Measurements from ENCODE around the gene PSORS1C1. TPM values are rescaled to one million over a fixed set of nuclear protein-coding genes. Genes with fewer than 3 reads are reported as not detected.

Gene PSORS1C1
- total RNA-seq, 2 experiments from 2014 or later = not detected

DNA sequence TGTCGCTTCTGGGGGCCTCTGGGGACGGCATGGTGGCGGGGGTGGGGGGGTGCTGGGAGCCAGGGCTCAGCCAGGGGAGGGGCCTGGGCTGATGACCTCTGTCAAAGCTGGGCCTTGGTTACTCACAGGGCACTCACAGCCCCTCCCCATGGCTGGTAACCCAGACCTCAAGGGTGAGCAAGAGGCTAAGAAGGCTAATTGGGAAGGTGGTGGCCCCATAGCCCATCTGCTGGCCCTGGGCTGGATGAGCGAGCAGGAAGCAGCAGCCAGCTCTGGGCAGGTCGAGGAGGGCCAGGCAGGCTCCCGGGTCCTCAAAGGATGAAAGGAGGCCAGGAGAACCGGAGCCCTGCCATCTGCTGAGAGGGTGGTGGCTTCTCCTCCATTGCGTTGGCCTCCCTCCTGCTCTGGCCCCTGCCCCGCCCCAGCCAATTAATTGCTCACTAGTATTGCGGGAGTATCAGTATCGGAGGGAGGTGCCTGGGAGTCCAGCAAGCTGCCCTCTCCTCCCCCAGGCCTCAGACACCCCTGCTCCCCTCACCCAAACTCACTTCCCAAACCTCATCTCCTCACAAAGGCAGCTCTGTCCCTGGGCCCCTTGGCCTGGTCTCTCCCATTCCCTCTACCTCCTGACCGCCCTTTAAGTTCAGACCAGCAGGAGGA lies 6.7 kb downstream of the PSORS1C1 start:
- TF ChIP-seq EZH2phosphoT487 (IDR thresholded peaks at IDR 0.05; ENCODE audit: borderline replicate concordance, low read depth, low read length) = no peak
- TF ChIP-seq CTCF (conservative IDR thresholded peaks at IDR 0.05; ENCODE audit: low read length) = no peak
- no peak overlapping the region for H3K27ac ChIP-seq (ENCODE audit: low read depth, low read length, poor library complexity, severe bottlenecking)
- H2AFZ ChIP-seq (ENCODE audit: low read length) = no peak overlapping the region
- no peak overlapping the region for H3K4me2 ChIP-seq (ENCODE audit: low read length)
- H3K36me3 ChIP-seq (ENCODE audit: insufficient read depth, low read length) = no peaks in the 10 kb centered on the region
- H4K20me1 ChIP-seq (ENCODE audit: insufficient read depth, low read length) = no peaks in the 10 kb centered on the region
- no peak for DNase-seq (ENCODE audit: low spot score)
- ChIA-PET CTCF (ENCODE audit: unreplicated experiment) (no interaction called here), POLR2A (no interaction called here)
- no peaks in the 10 kb centered on the region for H3K9me3 ChIP-seq (ENCODE audit: low read length)
- no peaks in the 10 kb centered on the region for H3K79me2 ChIP-seq (ENCODE audit: insufficient read depth, low read depth, low read length)
- H3K9me2 ChIP-seq (ENCODE audit: insufficient read depth, low read length) = no peaks in the 10 kb centered on the region
- no TSS peak for BruUV-seq (replicated peaks)
- intact Hi-C loops (cut with micrococcal nuclease; ENCODE audit: unreplicated experiment) = no loop called here
- H3K4me1 ChIP-seq (ENCODE audit: insufficient read depth, low read length, poor library complexity, severe bottlenecking) = no peaks in the 10 kb centered on the region
- no peak overlapping the region for H3K4me3 ChIP-seq (ENCODE audit: low read depth, low read length, poor library complexity, severe bottlenecking)

DNA sequence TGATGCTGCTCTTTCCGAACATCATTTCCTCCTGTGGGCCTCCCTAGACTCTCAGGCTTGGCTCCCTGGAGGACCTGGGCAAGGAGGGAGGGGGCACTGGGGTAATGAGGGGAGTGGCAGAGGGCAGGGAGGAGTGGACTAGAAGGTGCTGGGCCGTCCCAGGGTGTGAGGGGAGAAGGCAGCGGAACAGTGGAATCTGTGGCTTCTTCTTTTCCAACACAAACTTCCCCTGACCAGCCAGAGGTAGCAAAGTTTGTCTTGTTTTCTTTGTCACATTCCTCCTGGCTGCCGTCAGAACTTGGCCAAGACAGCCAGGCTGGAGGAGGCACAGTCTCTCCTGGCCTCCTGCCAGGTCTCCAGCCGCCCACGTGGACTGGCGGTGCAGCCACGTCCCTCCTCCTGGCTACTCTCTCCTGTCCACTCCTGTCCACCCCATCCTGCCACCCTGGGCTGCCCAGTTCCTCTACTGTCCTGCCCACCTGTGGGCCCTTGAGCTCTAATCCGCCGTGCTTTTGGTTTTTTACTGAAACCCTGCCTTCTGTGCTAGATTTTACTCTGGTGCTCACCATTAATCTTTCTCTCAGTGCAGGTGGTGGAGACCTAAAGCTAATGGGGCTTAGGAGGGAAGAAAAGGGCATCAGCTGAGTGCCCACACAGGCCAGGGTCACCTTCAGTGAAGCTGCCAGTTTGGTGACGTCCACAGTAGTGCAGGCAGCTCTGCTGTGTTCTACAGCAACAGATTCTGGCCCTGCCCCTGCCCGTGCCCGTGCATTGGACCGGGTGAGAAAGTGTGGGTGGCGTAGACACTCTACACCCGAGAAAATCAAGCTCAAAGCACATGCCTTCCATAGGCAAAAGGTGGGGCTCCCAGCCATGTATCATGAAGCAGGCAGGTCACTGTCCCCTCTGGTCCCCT lies 8.4 kb downstream of the PSORS1C1 start:
- no peaks in the 10 kb centered on the region for H4K20me1 ChIP-seq (ENCODE audit: insufficient read depth, low read length)
- H3K9me2 ChIP-seq (ENCODE audit: insufficient read depth, low read length) = no peaks in the 10 kb centered on the region
- no peaks in the 10 kb centered on the region for H3K36me3 ChIP-seq (ENCODE audit: insufficient read depth, low read length)
- no peak for DNase-seq (ENCODE audit: low spot score)
- H3K4me1 ChIP-seq (ENCODE audit: insufficient read depth, low read length, poor library complexity, severe bottlenecking) = no peaks in the 10 kb centered on the region
- H2AFZ ChIP-seq (ENCODE audit: low read length) = no peak overlapping the region
- H3K4me3 ChIP-seq (ENCODE audit: low read depth, low read length, poor library complexity, severe bottlenecking) = no peak overlapping the region
- no peak overlapping the region for H3K4me2 ChIP-seq (ENCODE audit: low read length)
- no peak overlapping the region for H3K27ac ChIP-seq (ENCODE audit: low read depth, low read length, poor library complexity, severe bottlenecking)
- ChIA-PET CTCF (ENCODE audit: unreplicated experiment) (no interaction called here), POLR2A (no interaction called here)
- BruUV-seq (replicated peaks) = no TSS peak
- no peak for TF ChIP-seq EZH2phosphoT487 (IDR thresholded peaks at IDR 0.05; ENCODE audit: borderline replicate concordance, low read depth, low read length)
- no peak for TF ChIP-seq CTCF (conservative IDR thresholded peaks at IDR 0.05; ENCODE audit: low read length)
- H3K9me3 ChIP-seq (ENCODE audit: low read length) = no peaks in the 10 kb centered on the region
- intact Hi-C loops (cut with micrococcal nuclease; ENCODE audit: unreplicated experiment) = no loop called here
- H3K79me2 ChIP-seq (ENCODE audit: insufficient read depth, low read depth, low read length) = no peaks in the 10 kb centered on the region

GRCh38 chr6:31125162-31125561 lies 10.6 kb downstream of the PSORS1C1 start:
- no peak for DNase-seq (ENCODE audit: low spot score)
- Histone ChIP-seq H3K4me1 (ENCODE audit: insufficient read depth, low read length, poor library complexity, severe bottlenecking) (no peaks in the 10 kb centered on the region), H3K27ac (ENCODE audit: low read depth, low read length, poor library complexity, severe bottlenecking) (no peak overlapping the region), H3K4me2 (ENCODE audit: low read length) (no peak overlapping the region), H2AFZ (ENCODE audit: low read length) (no peak overlapping the region), H3K9me2 (ENCODE audit: insufficient read depth, low read length) (no peaks in the 10 kb centered on the region), H3K4me3 (ENCODE audit: low read depth, low read length, poor library complexity, severe bottlenecking) (no peak overlapping the region), H3K79me2 (ENCODE audit: insufficient read depth, low read depth, low read length) (no peaks in the 10 kb centered on the region), H3K36me3 (ENCODE audit: insufficient read depth, low read length) (no peaks in the 10 kb centered on the region), H4K20me1 (ENCODE audit: insufficient read depth, low read length) (no peaks in the 10 kb centered on the region), H3K9me3 (ENCODE audit: low read length) (no peaks in the 10 kb centered on the region)
- no TSS peak for BruUV-seq (replicated peaks)
- TF ChIP-seq CTCF (conservative IDR thresholded peaks at IDR 0.05; ENCODE audit: low read length) = no peak
- no peak for TF ChIP-seq EZH2phosphoT487 (IDR thresholded peaks at IDR 0.05; ENCODE audit: borderline replicate concordance, low read depth, low read length)
- ChIA-PET CTCF (ENCODE audit: unreplicated experiment) (no interaction called here), POLR2A (no interaction called here)
- intact Hi-C loops (cut with micrococcal nuclease; ENCODE audit: unreplicated experiment) = no loop called here

All from OCI-LY7 (cell line).